SK-N-SH treated with all-trans-retinoic acid at 6 μM for 48 hours (cell line): ENCODE measurements around the gene FZD7.

Source experiments
- ATAC-seq: fragments of 200-7000 bp; cut with Tn5 transposase; 3 replicates; pipeline ENCODE4 v1.9.1; 2020; ENCODE audit warnings: mild to moderate bottlenecking, moderate library complexity
- BACH2 ChIP-seq: fragments of 250-450 bp; sonication (Bioruptor Pico); IDR thresholded peaks from 2 replicates; pipeline ENCODE4 v1.9.0; 2021; ENCODE audit warnings: mild to moderate bottlenecking, borderline replicate concordance
- CREB5 ChIP-seq: fragments of 250-450 bp; sonication (Bioruptor Pico); IDR thresholded peaks from 2 replicates; pipeline ENCODE4 v1.5.1; 2020; ENCODE audit warnings: low read depth, mild to moderate bottlenecking, moderate library complexity
- CSDC2 ChIP-seq: fragments of 250-450 bp; sonication (Bioruptor Pico); IDR thresholded peaks from 2 replicates; pipeline ENCODE4 v1.5.0; 2020; ENCODE audit warnings: mild to moderate bottlenecking, moderate library complexity
- GLIS3 ChIP-seq: fragments of 250-450 bp; sonication (Bioruptor Pico); IDR thresholded peaks from 2 replicates; pipeline ENCODE4 v1.5.0; 2020; ENCODE audit warnings: mild to moderate bottlenecking, moderate library complexity
- OSR1 ChIP-seq: fragments of 250-450 bp; sonication (Bioruptor Pico); IDR thresholded peaks from 2 replicates; pipeline ENCODE4 v1.8.0; 2022; ENCODE audit warnings: moderate library complexity, mild to moderate bottlenecking, inconsistent platforms
- PATZ1 ChIP-seq: fragments of 250-450 bp; sonication (Bioruptor Pico); IDR thresholded peaks from 2 replicates; pipeline ENCODE4 v1.8.0; 2020; ENCODE audit warnings: mild to moderate bottlenecking, moderate library complexity, borderline replicate concordance
- PPARA ChIP-seq: fragments of 250-450 bp; sonication (Bioruptor Pico); IDR thresholded peaks from 2 replicates; pipeline ENCODE4 v1.5.0; 2020; ENCODE audit warnings: mild to moderate bottlenecking, borderline replicate concordance
- RARB ChIP-seq: fragments of 250-450 bp; sonication (Bioruptor Pico); IDR thresholded peaks from 2 replicates; pipeline ENCODE4 v1.8.0; 2021; ENCODE audit warnings: mild to moderate bottlenecking, moderate library complexity
- TCF4 ChIP-seq: fragments of 250-450 bp; sonication (Bioruptor Pico); IDR thresholded peaks from 2 replicates; pipeline ENCODE4 v1.8.0; 2021; ENCODE audit warnings: mild to moderate bottlenecking, moderate library complexity, borderline replicate concordance
- TOX ChIP-seq: fragments of 250-450 bp; sonication (Bioruptor Pico); IDR thresholded peaks from 2 replicates; pipeline ENCODE4 v1.8.0; 2021; ENCODE audit warnings: mild to moderate bottlenecking, moderate library complexity, borderline replicate concordance
- ZC3H10 ChIP-seq: fragments of 250-450 bp; sonication (Bioruptor Pico); IDR thresholded peaks from 2 replicates; pipeline ENCODE4 v1.5.1; 2021; ENCODE audit warnings: mild to moderate bottlenecking, moderate library complexity
- ZFP3 ChIP-seq: fragments of 250-450 bp; sonication (Bioruptor Pico); IDR thresholded peaks from 2 replicates; pipeline ENCODE4 v1.5.0; 2020; ENCODE audit warnings: mild to moderate bottlenecking, moderate library complexity
- ZFP30 ChIP-seq: fragments of 450-650 bp; formaldehyde crosslinking; IDR thresholded peaks from 2 replicates; pipeline ENCODE4 v1.5.0; 2022; ENCODE audit warnings: mild to moderate bottlenecking, moderate library complexity
- ZNF565 ChIP-seq: fragments of 450-650 bp; formaldehyde crosslinking; conservative IDR thresholded peaks from 2 replicates; pipeline ENCODE4 v1.5.0; 2020; ENCODE audit warnings: low read depth, mild to moderate bottlenecking, moderate library complexity
- ZNF70 ChIP-seq: fragments of 450-650 bp; formaldehyde crosslinking; IDR thresholded peaks from 2 replicates; pipeline ENCODE4 v1.5.0; 2020; ENCODE audit warnings: mild to moderate bottlenecking, moderate library complexity
- ZNF8 ChIP-seq: fragments of 450-650 bp; formaldehyde crosslinking; IDR thresholded peaks from 2 replicates; pipeline ENCODE4 v1.5.0; 2020; ENCODE audit warnings: mild to moderate bottlenecking, moderate library complexity
- TF ChIP-seq, protein P1 (sequence below): fragments of 250-450 bp; sonication (Bioruptor Pico); IDR thresholded peaks from 2 replicates; pipeline ENCODE4 v1.8.0; 2021; ENCODE audit warnings: low read depth, mild to moderate bottlenecking, moderate library complexity, borderline replicate concordance
- TF ChIP-seq, protein P2 (sequence below): fragments of 250-450 bp; sonication (Bioruptor Pico); IDR thresholded peaks from 2 replicates; pipeline ENCODE4 v1.5.0; 2020; ENCODE audit warnings: mild to moderate bottlenecking, moderate library complexity
- TF ChIP-seq, protein P3 (sequence below): fragments of 250-450 bp; sonication (Bioruptor Pico); IDR thresholded peaks from 2 replicates; pipeline ENCODE4 v1.5.1; 2021; ENCODE audit warnings: mild to moderate bottlenecking, moderate library complexity

The FZD7 gene

GRCh38 chr2:202072737-202073401 is 39.2 kb downstream of the FZD7 start, which contains the start of gene KIAA2012:
KIAA2012 (plus strand) TSS chr2:202073255; CDS start chr2:202073628, 373 bp downstream.
- TF ChIP-seq ZFP3 (CRISPR knock-in tag): no peak
- TF ChIP-seq TCF4: no peak
- no peak for TF ChIP-seq ZNF565 (CRISPR knock-in tag)
- no peak for TF ChIP-seq ZNF8 (CRISPR knock-in tag)
- TF ChIP-seq GLIS3 (CRISPR knock-in tag): no peak
- no peak for ATAC-seq

DNA sequence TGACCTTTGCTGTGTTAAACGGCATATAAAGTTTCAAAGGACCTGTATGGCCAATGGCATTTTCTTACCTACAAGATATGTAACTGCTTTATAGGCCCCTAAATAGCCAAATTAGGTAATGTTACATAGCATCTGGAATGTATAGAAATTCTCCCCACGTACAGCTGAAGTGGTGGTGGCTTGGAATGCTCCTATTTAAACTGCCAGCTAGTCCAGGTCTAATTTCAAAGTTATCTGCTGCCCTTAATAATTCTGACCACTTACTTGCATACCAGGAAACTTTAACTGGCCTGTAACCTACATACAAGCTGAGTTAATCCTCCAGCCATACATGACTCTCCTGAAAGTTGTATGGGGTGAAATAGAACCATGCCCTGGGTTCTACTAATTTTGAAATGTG is 40.7 kb downstream of the FZD7 start:
- TF ChIP-seq PPARA (CRISPR knock-in tag) (no peak), ZC3H10 (no peak), CREB5 (CRISPR knock-in tag) (no peak), OSR1 (CRISPR knock-in tag) (no peak), ZFP30 (CRISPR knock-in tag) (no peak)
- TF ChIP-seq, protein P1, sequence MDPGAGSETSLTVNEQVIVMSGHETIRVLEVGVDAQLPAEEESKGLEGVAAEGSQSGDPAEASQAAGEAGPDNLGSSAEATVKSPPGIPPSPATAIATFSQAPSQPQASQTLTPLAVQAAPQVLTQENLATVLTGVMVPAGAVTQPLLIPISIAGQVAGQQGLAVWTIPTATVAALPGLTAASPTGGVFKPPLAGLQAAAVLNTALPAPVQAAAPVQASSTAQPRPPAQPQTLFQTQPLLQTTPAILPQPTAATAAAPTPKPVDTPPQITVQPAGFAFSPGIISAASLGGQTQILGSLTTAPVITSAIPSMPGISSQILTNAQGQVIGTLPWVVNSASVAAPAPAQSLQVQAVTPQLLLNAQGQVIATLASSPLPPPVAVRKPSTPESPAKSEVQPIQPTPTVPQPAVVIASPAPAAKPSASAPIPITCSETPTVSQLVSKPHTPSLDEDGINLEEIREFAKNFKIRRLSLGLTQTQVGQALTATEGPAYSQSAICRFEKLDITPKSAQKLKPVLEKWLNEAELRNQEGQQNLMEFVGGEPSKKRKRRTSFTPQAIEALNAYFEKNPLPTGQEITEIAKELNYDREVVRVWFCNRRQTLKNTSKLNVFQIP: no peak
- TF ChIP-seq, protein P2, sequence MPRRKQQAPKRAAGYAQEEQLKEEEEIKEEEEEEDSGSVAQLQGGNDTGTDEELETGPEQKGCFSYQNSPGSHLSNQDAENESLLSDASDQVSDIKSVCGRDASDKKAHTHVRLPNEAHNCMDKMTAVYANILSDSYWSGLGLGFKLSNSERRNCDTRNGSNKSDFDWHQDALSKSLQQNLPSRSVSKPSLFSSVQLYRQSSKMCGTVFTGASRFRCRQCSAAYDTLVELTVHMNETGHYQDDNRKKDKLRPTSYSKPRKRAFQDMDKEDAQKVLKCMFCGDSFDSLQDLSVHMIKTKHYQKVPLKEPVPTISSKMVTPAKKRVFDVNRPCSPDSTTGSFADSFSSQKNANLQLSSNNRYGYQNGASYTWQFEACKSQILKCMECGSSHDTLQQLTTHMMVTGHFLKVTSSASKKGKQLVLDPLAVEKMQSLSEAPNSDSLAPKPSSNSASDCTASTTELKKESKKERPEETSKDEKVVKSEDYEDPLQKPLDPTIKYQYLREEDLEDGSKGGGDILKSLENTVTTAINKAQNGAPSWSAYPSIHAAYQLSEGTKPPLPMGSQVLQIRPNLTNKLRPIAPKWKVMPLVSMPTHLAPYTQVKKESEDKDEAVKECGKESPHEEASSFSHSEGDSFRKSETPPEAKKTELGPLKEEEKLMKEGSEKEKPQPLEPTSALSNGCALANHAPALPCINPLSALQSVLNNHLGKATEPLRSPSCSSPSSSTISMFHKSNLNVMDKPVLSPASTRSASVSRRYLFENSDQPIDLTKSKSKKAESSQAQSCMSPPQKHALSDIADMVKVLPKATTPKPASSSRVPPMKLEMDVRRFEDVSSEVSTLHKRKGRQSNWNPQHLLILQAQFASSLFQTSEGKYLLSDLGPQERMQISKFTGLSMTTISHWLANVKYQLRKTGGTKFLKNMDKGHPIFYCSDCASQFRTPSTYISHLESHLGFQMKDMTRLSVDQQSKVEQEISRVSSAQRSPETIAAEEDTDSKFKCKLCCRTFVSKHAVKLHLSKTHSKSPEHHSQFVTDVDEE (CRISPR knock-in tag): no peak
- TF ChIP-seq, protein P3, sequence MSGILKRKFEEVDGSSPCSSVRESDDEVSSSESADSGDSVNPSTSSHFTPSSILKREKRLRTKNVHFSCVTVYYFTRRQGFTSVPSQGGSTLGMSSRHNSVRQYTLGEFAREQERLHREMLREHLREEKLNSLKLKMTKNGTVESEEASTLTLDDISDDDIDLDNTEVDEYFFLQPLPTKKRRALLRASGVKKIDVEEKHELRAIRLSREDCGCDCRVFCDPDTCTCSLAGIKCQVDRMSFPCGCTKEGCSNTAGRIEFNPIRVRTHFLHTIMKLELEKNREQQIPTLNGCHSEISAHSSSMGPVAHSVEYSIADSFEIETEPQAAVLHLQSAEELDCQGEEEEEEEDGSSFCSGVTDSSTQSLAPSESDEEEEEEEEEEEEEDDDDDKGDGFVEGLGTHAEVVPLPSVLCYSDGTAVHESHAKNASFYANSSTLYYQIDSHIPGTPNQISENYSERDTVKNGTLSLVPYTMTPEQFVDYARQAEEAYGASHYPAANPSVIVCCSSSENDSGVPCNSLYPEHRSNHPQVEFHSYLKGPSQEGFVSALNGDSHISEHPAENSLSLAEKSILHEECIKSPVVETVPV (CRISPR knock-in tag): no peak
- ATAC-seq: no peak

GRCh38 chr2:202079310-202079709 is 45.7 kb downstream of the FZD7 start:
- ATAC-seq: no peak
- TF ChIP-seq TOX (CRISPR knock-in tag) (no peak), ZC3H10 (no peak), OSR1 (CRISPR knock-in tag) (no peak), TCF4 (no peak), CSDC2 (CRISPR knock-in tag) (no peak)

DNA sequence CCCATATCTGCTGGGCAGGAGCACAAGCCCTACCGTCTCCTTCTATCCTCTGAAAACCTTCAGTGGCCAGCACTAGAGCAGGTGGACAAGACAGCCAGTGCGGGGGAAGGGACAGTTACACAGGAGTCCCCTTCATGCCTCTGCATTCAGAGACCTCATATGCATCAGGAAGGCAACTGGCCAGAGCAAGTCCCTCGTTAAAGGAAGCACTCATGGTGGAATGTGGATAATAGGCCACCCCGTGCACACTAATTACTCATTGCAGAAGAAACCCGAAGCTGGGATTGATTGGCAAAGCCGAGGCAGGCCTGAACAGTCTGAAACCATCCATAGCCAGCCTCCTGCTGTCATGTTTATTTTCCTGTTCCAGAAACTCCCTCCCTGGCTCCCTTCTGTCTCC is 50.6 kb downstream of the FZD7 start:
- ATAC-seq: no peak
- no peak for TF ChIP-seq GLIS3 (CRISPR knock-in tag)
- TF ChIP-seq ZNF70 (CRISPR knock-in tag): no peak
- TF ChIP-seq BACH2 (CRISPR knock-in tag): no peak
- no peak for TF ChIP-seq CSDC2 (CRISPR knock-in tag)
- TF ChIP-seq RARB (CRISPR knock-in tag): no peak
- no peak for TF ChIP-seq ZNF565 (CRISPR knock-in tag)
- TF ChIP-seq PATZ1: no peak
- no peak for TF ChIP-seq ZFP3 (CRISPR knock-in tag)
- TF ChIP-seq, protein P1: no peak
- TF ChIP-seq, all 23 proteins: peak for 0
